ENCODE measurements around the gene FADS3.

Gene FADS3

GRCh38 chr11:61901397-61901796, 10.1 kb upstream of the FADS3 start:
- H3K4me1 Mint-ChIP-seq = peaks cover 7% of the 10 kb centered on the region
- no peaks in the 10 kb centered on the region for H3K9me3 Mint-ChIP-seq
- no peaks in the 10 kb centered on the region for H3K27me3 Mint-ChIP-seq
- peaks cover 9% of the 10 kb centered on the region for H3K36me3 Mint-ChIP-seq (ENCODE audit: insufficient read depth)
- no peak for ATAC-seq (replicated peaks; ENCODE audit: extremely low read depth, poor library complexity, severe bottlenecking)
- H3K4me3 Mint-ChIP-seq = no peak overlapping the region
- no peak overlapping the region for H3K27ac Mint-ChIP-seq (ENCODE audit: low read depth)
- DNase-seq (ENCODE audit: low spot score in 2 of 2) = no peak

GRCh38 chr11:61900251-61900650, 8.9 kb upstream of the FADS3 start:
- Mint-ChIP-seq H3K4me1 (peaks cover 7% of the 10 kb centered on the region), H3K9me3 (no peaks in the 10 kb centered on the region), H3K36me3 (ENCODE audit: insufficient read depth) (peaks cover 9% of the 10 kb centered on the region), H3K4me3 (no peak overlapping the region), H3K27ac (ENCODE audit: low read depth) (no peak overlapping the region), H3K27me3 (no peaks in the 10 kb centered on the region)
- DNase-seq (ENCODE audit: low spot score in 2 of 2) = no peak
- no peak for ATAC-seq (replicated peaks; ENCODE audit: extremely low read depth, poor library complexity, severe bottlenecking)

- Mint-ChIP-seq H3K27ac (ENCODE audit: low read depth) (peak overlapping the region; percentile 54), H3K36me3 (ENCODE audit: insufficient read depth) (peaks cover 9% of the 10 kb centered on the region), H3K4me3 (no peak overlapping the region), H3K9me3 (no peaks in the 10 kb centered on the region), H3K4me1 (peaks cover 7% of the 10 kb centered on the region), H3K27me3 (no peaks in the 10 kb centered on the region)
- DNase-seq (ENCODE audit: low spot score in 2 of 2) (peak; percentile 92 to 99), ATAC-seq (replicated peaks; ENCODE audit: extremely low read depth, poor library complexity, severe bottlenecking) (peak; percentile 93)
These were observed 7.9 kb upstream of the FADS3 start for GRCh38 chr11:61899146-61899841.

- DNase-seq (ENCODE audit: low spot score in 2 of 2) (peak in 1 of 2 donors; percentile 21), ATAC-seq (replicated peaks; ENCODE audit: extremely low read depth, poor library complexity, severe bottlenecking) (no peak)
- no peaks in the 10 kb centered on the region for H3K27me3 Mint-ChIP-seq
- H3K9me3 Mint-ChIP-seq = no peaks in the 10 kb centered on the region
- H3K36me3 Mint-ChIP-seq (ENCODE audit: insufficient read depth) = peaks cover 8% of the 10 kb centered on the region
- H3K27ac Mint-ChIP-seq (ENCODE audit: low read depth) = no peak overlapping the region
- peaks cover 7% of the 10 kb centered on the region for H3K4me1 Mint-ChIP-seq
- H3K4me3 Mint-ChIP-seq = no peak overlapping the region
These were observed 6.9 kb upstream of the FADS3 start for GRCh38 chr11:61898247-61898582.

GRCh38 chr11:61897387-61898246, 6.3 kb upstream of the FADS3 start:
- no peak for ATAC-seq (replicated peaks; ENCODE audit: extremely low read depth, poor library complexity, severe bottlenecking)
- peaks cover 6% of the 10 kb centered on the region for H3K36me3 Mint-ChIP-seq (ENCODE audit: insufficient read depth)
- peak; percentile 57 to 65 for DNase-seq (ENCODE audit: low spot score in 2 of 2)
- no peak overlapping the region for H3K4me3 Mint-ChIP-seq
- H3K27me3 Mint-ChIP-seq = no peaks in the 10 kb centered on the region
- peaks cover 7% of the 10 kb centered on the region for H3K4me1 Mint-ChIP-seq
- no peak overlapping the region for H3K27ac Mint-ChIP-seq (ENCODE audit: low read depth)
- no peaks in the 10 kb centered on the region for H3K9me3 Mint-ChIP-seq

- Mint-ChIP-seq H3K27ac (ENCODE audit: low read depth) (peak overlapping the region; percentile 26), H3K4me3 (no peak overlapping the region), H3K9me3 (no peaks in the 10 kb centered on the region), H3K27me3 (no peaks in the 10 kb centered on the region), H3K36me3 (ENCODE audit: insufficient read depth) (peaks cover 8% of the 10 kb centered on the region), H3K4me1 (peaks cover 7% of the 10 kb centered on the region)
- ATAC-seq (replicated peaks; ENCODE audit: extremely low read depth, poor library complexity, severe bottlenecking) (no peak), DNase-seq (ENCODE audit: low spot score in 2 of 2) (no peak)
These were observed 5.5 kb upstream of the FADS3 start for GRCh38 chr11:61896665-61897386.

- Mint-ChIP-seq H3K36me3 (ENCODE audit: insufficient read depth) (peaks cover 8% of the 10 kb centered on the region), H3K27me3 (no peaks in the 10 kb centered on the region), H3K4me3 (no peak overlapping the region), H3K9me3 (no peaks in the 10 kb centered on the region), H3K4me1 (peaks cover 11% of the 10 kb centered on the region), H3K27ac (ENCODE audit: low read depth) (no peak overlapping the region)
- no peak for DNase-seq (ENCODE audit: low spot score in 2 of 2)
- no peak for ATAC-seq (replicated peaks; ENCODE audit: extremely low read depth, poor library complexity, severe bottlenecking)
These were observed 4.3 kb upstream of the FADS3 start for GRCh38 chr11:61895718-61896059.

- Mint-ChIP-seq H3K36me3 (ENCODE audit: insufficient read depth) (peaks cover 8% of the 10 kb centered on the region), H3K27ac (ENCODE audit: low read depth) (no peak overlapping the region), H3K4me1 (peaks cover 12% of the 10 kb centered on the region), H3K27me3 (no peaks in the 10 kb centered on the region), H3K4me3 (no peak overlapping the region), H3K9me3 (no peaks in the 10 kb centered on the region)
- ATAC-seq (replicated peaks; ENCODE audit: extremely low read depth, poor library complexity, severe bottlenecking) = no peak
- no peak for DNase-seq (ENCODE audit: low spot score in 2 of 2)
These were observed 3.8 kb upstream of the FADS3 start for GRCh38 chr11:61895046-61895717.

GRCh38 chr11:61893981-61894380, 2.6 kb upstream of the FADS3 start:
- no peaks in the 10 kb centered on the region for H3K9me3 Mint-ChIP-seq
- no peak for ATAC-seq (replicated peaks; ENCODE audit: extremely low read depth, poor library complexity, severe bottlenecking)
- no peak for DNase-seq (ENCODE audit: low spot score in 2 of 2)
- H3K27me3 Mint-ChIP-seq = no peaks in the 10 kb centered on the region
- no peak overlapping the region for H3K4me3 Mint-ChIP-seq
- peaks cover 4% of the 10 kb centered on the region for H3K36me3 Mint-ChIP-seq (ENCODE audit: insufficient read depth)
- H3K27ac Mint-ChIP-seq (ENCODE audit: low read depth) = no peak overlapping the region
- peaks cover 6% of the 10 kb centered on the region for H3K4me1 Mint-ChIP-seq

GRCh38 chr11:61892085-61892370, 683 bp upstream of the FADS3 start:
- Mint-ChIP-seq H3K27ac (ENCODE audit: low read depth) (peak overlapping the region; percentile 38), H3K36me3 (ENCODE audit: insufficient read depth) (peaks cover 3% of the 10 kb centered on the region), H3K27me3 (no peaks in the 10 kb centered on the region), H3K4me1 (peaks cover 11% of the 10 kb centered on the region), H3K4me3 (peak overlapping the region; percentile 62), H3K9me3 (no peaks in the 10 kb centered on the region)
- DNase-seq (ENCODE audit: low spot score in 2 of 2) (no peak), ATAC-seq (replicated peaks; ENCODE audit: extremely low read depth, poor library complexity, severe bottlenecking) (peak; percentile 71)

- Mint-ChIP-seq H3K27ac (ENCODE audit: low read depth) (no peak overlapping the region), H3K4me3 (peak overlapping the region; percentile 85), H3K27me3 (no peaks in the 10 kb centered on the region), H3K4me1 (peaks cover 11% of the 10 kb centered on the region), H3K9me3 (no peaks in the 10 kb centered on the region), H3K36me3 (ENCODE audit: insufficient read depth) (peaks cover 3% of the 10 kb centered on the region)
- ATAC-seq (replicated peaks; ENCODE audit: extremely low read depth, poor library complexity, severe bottlenecking) (peak; percentile 37), DNase-seq (ENCODE audit: low spot score in 2 of 2) (no peak)
These were observed 615 bp downstream of the FADS3 start for GRCh38 chr11:61890529-61891330.

- H3K27ac Mint-ChIP-seq (ENCODE audit: low read depth) = no peak overlapping the region
These were observed 1.5 kb downstream of the FADS3 start for GRCh38 chr11:61889831-61890230.

More at GRCh38 chr11:61889831-61890230, 1.5 kb downstream of the FADS3 start:
- Mint-ChIP-seq H3K9me3 (no peaks in the 10 kb centered on the region), H3K4me1 (peaks cover 11% of the 10 kb centered on the region), H3K27me3 (no peaks in the 10 kb centered on the region), H3K36me3 (ENCODE audit: insufficient read depth) (peaks cover 3% of the 10 kb centered on the region), H3K4me3 (peak overlapping the region; percentile 85)
- ATAC-seq (replicated peaks; ENCODE audit: extremely low read depth, poor library complexity, severe bottlenecking) (no peak), DNase-seq (ENCODE audit: low spot score in 2 of 2) (no peak)

Measured in central memory CD8-positive, alpha-beta T cell (primary cell).